Fibroblast of skin of right quadriceps (primary cell): ENCODE measurements around the gene IMPDH2.

Source experiments
- DNase-seq: peaks from one replicate; pipeline ENCODE4 v3.0.0-alpha.2; 2013

The IMPDH2 gene

DNA sequence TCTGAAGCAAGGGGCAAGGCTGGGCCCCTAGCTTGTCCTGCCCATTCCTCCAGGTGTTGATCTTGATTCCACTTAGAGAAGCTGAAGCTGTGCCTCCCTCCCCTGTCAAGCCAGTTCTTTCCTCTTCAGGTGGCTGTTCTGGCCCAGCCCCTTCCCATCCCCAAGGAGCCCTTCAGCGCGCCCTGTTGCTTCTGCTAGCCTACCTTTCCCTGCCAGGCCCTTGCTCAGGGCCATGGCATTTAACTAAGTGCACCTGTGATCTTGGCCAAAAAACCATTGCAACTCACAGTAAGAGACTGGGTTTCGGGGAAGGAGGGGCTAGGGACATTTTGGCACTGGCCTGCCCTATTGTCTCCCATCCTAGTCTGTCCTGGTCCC is 23.9 kb downstream of the IMPDH2 start:
- no peak for DNase-seq

DNA sequence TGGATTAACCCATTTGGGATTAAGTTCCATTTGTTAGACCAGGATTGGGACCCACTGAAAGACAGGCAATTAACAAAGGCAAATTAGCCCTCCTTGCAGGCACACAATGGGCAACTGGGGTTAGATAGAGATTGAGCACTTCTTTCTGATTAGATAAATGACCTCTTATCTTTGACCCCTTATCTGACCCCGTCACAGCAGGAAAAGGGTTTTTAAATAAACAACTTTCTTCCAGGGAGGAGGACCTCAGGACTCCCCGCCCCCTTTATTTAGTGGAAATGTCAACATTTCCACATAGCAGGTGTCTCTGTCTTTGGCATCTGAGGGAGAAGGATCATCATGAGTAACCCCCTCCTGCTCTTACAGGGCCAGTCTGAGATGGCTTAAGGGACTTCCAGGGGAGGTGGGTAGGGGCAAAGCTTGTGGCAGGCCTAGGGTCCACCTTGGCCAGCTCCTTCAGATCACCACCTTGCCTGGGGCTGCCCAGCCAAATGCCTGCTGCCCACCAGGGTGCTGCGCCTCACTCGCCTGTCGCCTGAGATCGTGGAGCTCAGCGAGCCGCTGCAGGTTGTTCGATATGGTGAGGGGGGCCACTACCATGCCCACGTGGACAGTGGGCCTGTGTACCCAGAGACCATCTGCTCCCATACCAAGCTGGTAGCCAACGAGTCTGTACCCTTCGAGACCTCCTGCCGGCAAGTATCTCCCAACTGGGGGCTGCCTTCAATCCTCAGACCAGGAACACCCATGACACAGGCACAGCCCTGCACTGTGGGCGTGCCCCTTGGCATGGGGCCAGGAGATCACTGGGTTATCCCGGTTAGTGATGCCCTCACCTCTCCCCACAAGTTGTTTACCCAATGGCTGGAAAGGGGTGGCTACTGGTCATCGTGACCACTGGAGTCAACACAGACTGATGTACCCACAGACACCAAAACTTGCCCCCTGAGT is 24.6 kb downstream of the IMPDH2 start:
- no peak for DNase-seq

GRCh38 chr3:49001155-49001554 is 28.0 kb downstream of the IMPDH2 start:
- no peak for DNase-seq

DNA sequence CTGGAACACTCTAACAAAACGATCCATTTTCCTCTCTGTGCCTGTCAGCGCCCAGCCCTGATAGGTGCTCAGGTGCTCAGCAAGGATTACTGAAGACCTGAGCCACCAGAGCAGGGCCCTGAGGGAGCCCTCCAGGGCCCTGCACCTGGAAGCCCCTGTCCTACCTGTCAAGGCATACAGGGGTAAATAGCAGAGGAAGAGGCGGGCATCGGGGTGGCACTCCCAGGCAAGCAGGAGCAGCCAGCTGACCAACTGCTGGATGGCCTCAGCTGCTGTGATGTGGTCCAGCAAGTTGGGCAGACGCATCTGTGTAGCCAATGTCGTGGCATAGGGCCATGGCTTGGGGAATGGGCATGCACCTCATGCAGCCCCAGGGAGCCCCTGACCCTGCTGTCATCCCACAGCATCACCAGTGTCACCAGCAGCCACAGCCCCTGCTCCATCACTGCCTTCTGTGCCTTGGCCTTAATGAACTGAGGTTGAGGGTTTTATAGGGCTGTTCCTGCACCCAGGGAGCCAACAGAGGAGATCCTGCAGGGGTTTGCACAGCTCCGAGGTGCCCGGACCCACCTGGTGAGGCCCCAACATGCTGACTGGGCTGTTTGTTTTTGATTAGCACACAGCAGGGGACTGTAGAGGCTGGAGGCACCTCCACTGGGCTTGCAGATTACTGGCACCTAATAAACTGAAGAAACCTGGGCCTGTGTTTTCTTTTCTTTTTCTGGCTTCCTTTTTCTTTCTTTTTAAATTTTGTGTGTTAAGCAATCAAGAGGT is 29.9 kb downstream of the IMPDH2 start:
- no peak for DNase-seq

- DNase-seq: no peak
Measured at GRCh38 chr3:48997714-48998637, 31.2 kb downstream of the IMPDH2 start.

DNA sequence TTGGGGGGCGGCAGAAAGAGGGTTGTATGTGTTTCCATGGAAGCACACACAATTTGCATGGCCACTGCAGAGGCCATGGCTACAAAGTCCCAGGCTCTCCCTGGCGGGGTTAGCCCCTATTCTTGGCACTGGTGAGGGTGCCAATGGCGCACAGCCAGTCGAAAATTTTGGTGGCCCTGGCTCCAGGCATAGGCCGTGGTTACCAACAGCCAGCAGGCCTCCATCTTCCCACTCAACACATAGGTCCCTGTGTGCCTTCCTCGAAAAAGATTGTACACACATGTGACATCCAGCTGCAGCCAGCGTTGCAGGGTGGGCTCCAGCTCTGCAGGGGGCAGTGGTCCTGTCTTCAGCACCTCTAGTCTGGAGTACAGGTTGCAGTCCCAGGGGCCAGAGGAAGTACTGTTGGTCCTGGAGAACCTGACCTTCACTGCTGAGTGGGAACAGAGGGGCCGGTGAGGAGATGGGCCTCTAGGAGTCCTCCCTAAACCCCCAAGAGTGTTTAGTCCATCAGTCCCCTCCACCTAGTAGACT is 32.0 kb downstream of the IMPDH2 start:
- no peak for DNase-seq

DNA sequence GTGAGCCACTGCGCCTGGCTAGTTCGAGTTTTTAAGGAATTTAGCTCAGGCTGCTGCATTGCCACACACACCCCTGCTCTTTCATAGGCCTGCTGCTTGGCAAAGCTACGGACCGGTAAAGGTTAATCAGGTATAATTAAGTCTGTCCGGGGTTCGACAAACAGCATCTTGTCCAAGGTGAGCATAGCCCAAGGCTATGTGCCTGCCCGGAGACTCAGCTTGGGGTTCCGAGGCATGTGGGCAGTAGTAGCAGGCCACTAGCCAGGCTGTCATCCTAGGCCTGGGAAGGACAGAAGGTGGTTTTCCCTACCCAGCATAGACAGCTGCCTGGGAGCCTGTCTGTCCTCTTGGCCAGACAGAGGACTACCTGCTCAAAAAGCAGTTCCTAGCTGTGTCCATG is 32.6 kb downstream of the IMPDH2 start:
- no peak for DNase-seq

- DNase-seq: no peak
Measured at GRCh38 chr3:48993834-48994233, 35.4 kb downstream of the IMPDH2 start.

GRCh38 chr3:48991851-48992545 is 37.2 kb downstream of the IMPDH2 start:
- DNase-seq: no peak

GRCh38 chr3:48990636-48991469 is 38.3 kb downstream of the IMPDH2 start:
- no peak for DNase-seq

GRCh38 chr3:48989796-48990635 is 39.2 kb downstream of the IMPDH2 start, which contains the start of gene P4HTM:
Gene P4HTM, plus strand, starts transcription at chr3:48990241. Its CDS starts 16 bp downstream, at chr3:48990257.
- peak; percentile 94 for DNase-seq

DNA sequence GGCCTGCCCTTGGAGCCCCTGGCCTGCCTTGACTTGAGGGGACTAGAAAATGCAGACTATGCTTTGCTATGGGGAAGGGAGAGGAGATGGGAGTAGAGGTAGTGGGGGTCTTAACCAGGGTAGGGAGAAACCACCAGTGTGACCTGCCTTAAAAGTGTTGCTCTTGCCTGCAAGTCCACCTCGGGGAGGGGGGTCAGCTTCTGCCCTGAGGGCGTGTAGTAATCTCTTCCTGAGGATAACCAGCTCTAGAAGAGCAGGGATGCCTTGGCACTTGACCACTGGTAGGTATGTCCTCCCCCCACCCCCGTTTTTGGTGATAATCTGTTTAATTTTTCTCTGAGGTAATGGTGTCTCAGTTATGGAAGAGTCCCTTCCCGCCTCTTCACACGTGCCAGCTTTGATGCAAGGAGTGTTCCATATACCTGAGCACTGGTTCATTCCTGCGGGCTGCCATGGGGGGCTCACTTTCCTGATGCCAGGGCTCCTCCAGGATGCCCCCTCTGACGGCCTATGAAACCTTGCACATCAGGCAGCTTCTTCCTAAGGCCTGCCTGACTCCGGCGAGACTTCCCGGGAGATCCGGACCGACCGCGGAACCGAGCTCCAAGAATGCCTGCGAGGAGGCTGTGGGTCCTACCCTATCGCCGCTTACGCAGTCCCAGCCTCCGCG is 39.9 kb downstream of the IMPDH2 start:
- no peak for DNase-seq

DNA sequence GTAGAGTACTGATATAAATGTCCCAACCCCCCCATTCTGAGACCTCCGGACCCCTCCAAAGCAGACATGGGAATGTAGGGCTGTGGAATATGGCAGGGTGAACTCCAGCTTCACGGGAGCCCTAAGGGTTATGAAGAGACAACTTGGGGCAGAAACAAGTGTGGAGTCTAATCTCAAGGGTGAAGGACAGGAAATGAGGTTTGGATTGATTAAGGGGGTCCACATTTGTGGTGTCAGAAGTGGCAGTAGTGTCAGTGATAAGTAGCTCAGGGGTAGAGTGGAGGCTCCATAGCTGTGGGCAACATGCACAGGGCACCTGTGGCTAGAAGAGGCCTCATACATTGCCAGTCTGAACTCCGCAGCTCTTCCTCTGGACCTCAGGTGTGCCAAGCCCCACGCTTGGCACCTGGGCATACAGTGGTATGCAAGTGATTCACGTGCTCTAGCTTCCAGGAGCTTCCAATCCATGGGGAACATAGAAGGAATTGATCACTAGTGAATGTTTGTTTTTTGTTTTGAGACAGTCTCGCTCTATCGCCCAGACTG is 43.3 kb downstream of the IMPDH2 start:
- DNase-seq: no peak

GRCh38 chr3:48984663-48985062 is 44.5 kb downstream of the IMPDH2 start:
- DNase-seq: no peak

DNA sequence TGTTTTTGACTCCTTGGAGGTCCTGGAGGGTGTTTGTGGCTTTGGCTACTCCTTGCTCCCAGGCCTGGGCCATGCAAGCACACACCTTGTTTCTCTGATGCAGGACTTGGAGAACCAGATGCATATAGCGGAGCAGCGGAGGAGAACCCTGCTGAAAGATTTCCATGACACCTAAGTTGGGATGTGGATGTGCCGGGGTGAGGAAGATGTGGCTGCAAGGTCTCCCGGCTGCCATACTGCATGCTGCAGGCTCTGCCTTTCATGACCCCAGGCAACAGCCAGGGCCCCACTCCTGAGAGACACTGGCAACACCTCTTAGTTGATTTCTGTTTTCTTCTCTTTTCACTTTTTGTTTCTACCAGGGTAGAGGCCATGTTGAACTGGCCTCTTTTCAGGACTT is 46.1 kb downstream of the IMPDH2 start:
- DNase-seq: no peak

DNA sequence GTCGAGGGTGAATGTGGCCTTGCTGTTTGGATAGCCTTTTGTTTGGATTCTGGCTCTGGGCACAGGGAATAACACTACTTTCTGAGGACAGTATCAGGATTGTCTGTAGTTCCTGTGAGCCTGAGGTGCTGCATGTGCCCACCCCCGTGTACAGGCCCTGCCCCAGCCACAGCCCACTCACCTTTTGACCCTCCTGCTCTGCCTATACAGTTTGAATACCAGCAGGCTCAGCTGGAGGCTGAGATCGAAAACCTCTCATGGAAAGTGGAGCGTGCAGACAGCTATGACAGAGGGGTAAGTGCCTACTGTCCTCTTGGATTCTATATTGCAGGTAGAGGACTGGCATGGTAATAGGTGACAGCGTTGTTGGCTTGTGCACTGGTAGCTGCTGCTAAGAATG is 46.5 kb downstream of the IMPDH2 start:
- DNase-seq: no peak

- no peak for DNase-seq
Measured at GRCh38 chr3:48982016-48982415, 47.2 kb downstream of the IMPDH2 start.

- no peak for DNase-seq
Measured at GRCh38 chr3:48980295-48980694, 48.9 kb downstream of the IMPDH2 start.

DNA sequence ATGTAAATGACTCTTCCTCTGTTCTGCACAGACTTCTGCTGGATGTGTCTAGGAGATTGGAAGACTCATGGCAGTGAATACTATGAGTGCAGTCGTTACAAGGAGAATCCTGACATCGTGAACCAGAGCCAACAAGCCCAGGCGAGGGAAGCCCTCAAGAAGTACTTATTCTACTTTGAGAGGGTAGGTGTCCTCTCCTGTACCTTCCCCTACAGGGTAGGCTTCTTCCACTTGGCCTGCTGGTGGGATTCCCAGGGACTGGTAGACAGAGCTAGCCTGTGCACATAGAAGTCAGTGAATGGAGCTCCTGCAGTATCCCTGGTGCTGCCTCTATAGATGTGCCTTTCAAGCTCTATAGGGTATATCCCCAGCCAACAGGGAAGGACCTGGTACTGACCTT is 49.7 kb downstream of the IMPDH2 start:
- no peak for DNase-seq
